A549 (cell line): Measurements from ENCODE around the gene NT5C2. TPM values are rescaled to one million over a fixed set of nuclear protein-coding genes. Genes with fewer than 3 reads are reported as not detected.
A peak's percentile ranks its signal among the peaks of the same experiment; 100 is the strongest.
"Not testable (repeated sequence)": the region's sequence is repeated elsewhere in the genome, so short reads cannot be mapped to it uniquely, and the experiment has no call there.

Experiments used
- ATAC-seq, 2 experiments: fragments of 200-7000 bp in 1 of 2; fragments of >200 bp in 1 of 2; cut with Nextera tagmentation in 1 of 2; cut with Tn5 transposase in 1 of 2; 3 replicates each; pipeline versions ENCODE4 v1.8.0 to v1.9.1; 2018 to 2020; ENCODE audit warnings: mild to moderate bottlenecking in 1 of 2, moderate library complexity in 1 of 2
- CTCF ChIA-PET: fragments of 300-600 bp; sonication (Branson Sonifier 250); formaldehyde crosslinking; extraction: SDS; loops from one replicate; lab custom pipeline; 2021; ENCODE audit warnings: antibody characterized with exemption, inconsistent platforms; lab: Yijun Ruan, JAX
- POLR2A ChIA-PET: fragments of 350-600 bp; formaldehyde crosslinking; extraction: SDS; loops from one replicate; lab custom pipeline; 2021; ENCODE audit warnings: antibody characterized with exemption, inconsistent platforms; lab: Yijun Ruan, JAX
- DNase-seq, 2 experiments: peaks; one replicate each; pipeline versions ENCODE4 v3.0.0 to v3.0.0-alpha.2; 2011 to 2016; ENCODE audit warnings: low read depth in 1 of 2, low spot score in 1 of 2
- FAIRE-seq: peaks from 2 replicates; lab custom pipeline; 2011; peaks lifted over from hg19 to GRCh38; lab: Jason Lieb, UNC
- H3K27ac ChIP-seq, 2 experiments: fragments of >200 bp; sonication (Bioruptor Twin); formaldehyde crosslinking; 3 replicates each; pipeline ENCODE4 v1.5.1; 2016 to 2017
- H3K4me1 ChIP-seq: fragments of >200 bp; sonication (Bioruptor Twin); formaldehyde crosslinking; 3 replicates; pipeline ENCODE4 v1.6.1; 2016
- H3K4me2 ChIP-seq: fragments of >200 bp; sonication (Bioruptor Twin); formaldehyde crosslinking; 3 replicates; pipeline ENCODE4 v1.6.1; 2016
- H3K4me3 ChIP-seq: fragments of >200 bp; sonication (Bioruptor Twin); formaldehyde crosslinking; 3 replicates; pipeline ENCODE4 v1.5.1; 2016
- H3K9me3 ChIP-seq: fragments of >200 bp; sonication (Bioruptor Twin); formaldehyde crosslinking; 3 replicates; pipeline ENCODE4 v1.6.1; 2016
- CBX2 ChIP-seq: fragments of 200-600 bp; sonication (generic); IDR thresholded peaks from 2 replicates; pipeline ENCODE4 v1.6.1; 2016; ENCODE audit warnings: low read depth, mild to moderate bottlenecking, borderline replicate concordance
- CBX8 ChIP-seq: fragments of 200-600 bp; sonication (generic); IDR thresholded peaks from 2 replicates; pipeline ENCODE4 v1.6.1; 2016
- CEBPB ChIP-seq, 2 experiments: fragments of >200 bp in 1 of 2; sonication (Bioruptor Twin) in 1 of 2; formaldehyde crosslinking in 1 of 2; IDR thresholded peaks; 2 replicates each; pipeline ENCODE4 v1.6.1; 2012 to 2016
- CHD2 ChIP-seq: fragments of 150-350 bp; IDR thresholded peaks from 2 replicates; pipeline ENCODE4 v1.6.1; 2014; ENCODE audit warnings: low read length; ENCODE audit not compliant: partially characterized antibody
- CHD4 ChIP-seq: fragments of 200-600 bp; sonication (generic); IDR thresholded peaks from 2 replicates; pipeline ENCODE4 v1.6.1; 2016; ENCODE audit warnings: antibody characterized with exemption, mild to moderate bottlenecking, borderline replicate concordance
- FOSL2 ChIP-seq, 2 experiments: fragments of 450-650 bp in 1 of 2; fragments of >200 bp in 1 of 2; sonication (Bioruptor Twin) in 1 of 2; formaldehyde crosslinking; IDR thresholded peaks; 2 replicates each; pipeline versions ENCODE4 v1.5.0 to v1.6.1; 2016 to 2020; ENCODE audit warnings: mild to moderate bottlenecking in 1 of 2, moderate library complexity in 1 of 2
- GATA3 ChIP-seq: IDR thresholded peaks from 2 replicates; pipeline ENCODE4 v1.6.1; 2012; ENCODE audit warnings: borderline replicate concordance
- HOXA7 ChIP-seq: fragments of 250-450 bp; sonication (Bioruptor Pico); IDR thresholded peaks from 2 replicates; pipeline ENCODE4 v1.5.0; 2020; ENCODE audit warnings: mild to moderate bottlenecking, moderate library complexity
- KDM5A ChIP-seq: fragments of 200-600 bp; sonication (generic); IDR thresholded peaks from 2 replicates; pipeline ENCODE4 v1.6.1; 2016; ENCODE audit warnings: antibody characterized with exemption, mild to moderate bottlenecking
- MAZ ChIP-seq: fragments of 150-350 bp; IDR thresholded peaks from 2 replicates; pipeline ENCODE4 v1.6.1; 2014; ENCODE audit warnings: antibody characterized with exemption, low read depth, low read length, borderline replicate concordance
- MYC ChIP-seq: IDR thresholded peaks from 2 replicates; pipeline ENCODE4 v1.6.1; 2012; ENCODE audit warnings: mild to moderate bottlenecking, inconsistent platforms, low read length, improper control_type of control experiment, borderline replicate concordance
- POLR2A ChIP-seq: IDR thresholded peaks from 2 replicates; pipeline ENCODE4 v1.6.1; 2012; ENCODE audit warnings: mild to moderate bottlenecking, low read length
- RAD21 ChIP-seq, 2 experiments: fragments of >200 bp in 1 of 2; sonication (Bioruptor Twin) in 1 of 2; formaldehyde crosslinking in 1 of 2; IDR thresholded peaks in 1 of 2; conservative IDR thresholded peaks in 1 of 2; 2 replicates in 1 of 2; 3 replicates in 1 of 2; pipeline ENCODE4 v1.6.1; 2012 to 2018; ENCODE audit warnings: inconsistent platforms in 1 of 2
- ZC3H11A ChIP-seq: fragments of 450-650 bp; IDR thresholded peaks from 2 replicates; pipeline ENCODE4 v1.6.1; 2014; ENCODE audit warnings: antibody characterized with exemption, mild to moderate bottlenecking
- ZFP36 ChIP-seq: fragments of 450-650 bp; IDR thresholded peaks from 2 replicates; pipeline ENCODE4 v1.6.1; 2014; ENCODE audit warnings: borderline replicate concordance; ENCODE audit not compliant: partially characterized antibody
- WGBS: methylation state at CpG from one replicate; pipeline ENCODE4 v1.1.6; 2017; ENCODE audit errors: missing lambda C conversion rate; 5-methylcytosine and 5-hydroxymethylcytosine counted together
- polyA plus RNA-seq, 4 experiments: library from polyadenylated mRNA; depleted of rRNA in 3 of 4; stranded (reverse); fragments of >200 nt; fragmentation: RNase III in 1 of 4; extraction: RNeasy Plus Mini Kit Qiagen cat#74134 plus additional on column Dnase treatment in 1 of 4; gene quantifications; 2 replicates in 3 of 4; 3 replicates in 1 of 4; pipeline ENCODE4 v1.2.3, GENCODE V29; 2011 to 2017
- TF ChIP-seq, protein P1 (sequence below): fragments of >200 bp; sonication (Bioruptor Twin); formaldehyde crosslinking; IDR thresholded peaks from 2 replicates; pipeline ENCODE4 v1.6.1; 2016
- TF ChIP-seq, protein P2 (sequence below): fragments of 250-450 bp; sonication (Bioruptor Pico); IDR thresholded peaks from 2 replicates; pipeline ENCODE4 v1.5.0; 2020; ENCODE audit warnings: low read depth, mild to moderate bottlenecking, moderate library complexity
- TF ChIP-seq, protein P3 (sequence below): fragments of >200 bp; sonication (Bioruptor Twin); formaldehyde crosslinking; IDR thresholded peaks from 3 replicates; pipeline ENCODE4 v1.5.1; 2016
- TF ChIP-seq, protein P4 (sequence below): fragments of 450-650 bp; IDR thresholded peaks from 2 replicates; pipeline ENCODE4 v1.6.1; 2014; ENCODE audit warnings: antibody characterized with exemption

Gene NT5C2
- polyA plus RNA-seq, 2 of the 4 experiments (the other 2 are of a cell fraction), result 86.4 to 177 TPM

DNA sequence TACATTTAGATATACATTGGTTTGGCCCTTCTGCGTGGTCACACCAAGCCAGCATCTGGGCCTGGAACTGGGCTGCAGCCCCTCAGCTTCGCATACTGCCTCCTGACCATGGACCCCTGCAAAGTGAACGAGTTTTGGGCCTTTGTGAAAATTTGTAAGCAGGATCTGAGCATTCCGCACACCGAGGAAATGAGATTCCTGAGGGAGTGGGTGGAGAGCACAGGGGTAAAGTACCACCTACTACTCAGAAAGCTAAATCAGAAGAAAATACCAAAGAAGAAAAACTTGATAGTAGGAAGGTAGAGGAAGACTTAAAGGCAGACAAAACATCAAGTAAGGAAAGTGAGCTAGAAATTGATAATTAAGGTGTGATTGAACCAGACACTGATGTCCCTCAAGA is 22.5 kb upstream of the NT5C2 start:
- H3K4me3 ChIP-seq, result no peak overlapping the region
- no peak for TF ChIP-seq CEBPB (IDR thresholded peaks at IDR 0.05)
- TF ChIP-seq KDM5A, result no peak
- TF ChIP-seq FOSL2 (IDR thresholded peaks at IDR 0.05), result no peak
- no peak for TF ChIP-seq FOSL2 (CRISPR knock-in tag; IDR thresholded peaks at IDR 0.05)
- TF ChIP-seq, protein P1, sequence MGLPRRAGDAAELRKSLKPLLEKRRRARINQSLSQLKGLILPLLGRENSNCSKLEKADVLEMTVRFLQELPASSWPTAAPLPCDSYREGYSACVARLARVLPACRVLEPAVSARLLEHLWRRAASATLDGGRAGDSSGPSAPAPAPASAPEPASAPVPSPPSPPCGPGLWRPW, result no peak
- TF ChIP-seq CHD4, result no peak
- no peak for TF ChIP-seq MAZ
- TF ChIP-seq RAD21 (conservative IDR thresholded peaks at IDR 0.05 in 1 of 2, IDR thresholded peaks at IDR 0.05 in 1 of 2), result no peak
- TF ChIP-seq POLR2A, result no peak
- TF ChIP-seq CBX2, result no peak
- no peak for TF ChIP-seq ZFP36
- no peak for TF ChIP-seq CHD2
- no peak for TF ChIP-seq MYC
- TF ChIP-seq, protein P2, sequence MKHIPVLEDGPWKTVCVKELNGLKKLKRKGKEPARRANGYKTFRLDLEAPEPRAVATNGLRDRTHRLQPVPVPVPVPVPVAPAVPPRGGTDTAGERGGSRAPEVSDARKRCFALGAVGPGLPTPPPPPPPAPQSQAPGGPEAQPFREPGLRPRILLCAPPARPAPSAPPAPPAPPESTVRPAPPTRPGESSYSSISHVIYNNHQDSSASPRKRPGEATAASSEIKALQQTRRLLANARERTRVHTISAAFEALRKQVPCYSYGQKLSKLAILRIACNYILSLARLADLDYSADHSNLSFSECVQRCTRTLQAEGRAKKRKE (CRISPR knock-in tag), result no peak
- TF ChIP-seq HOXA7 (CRISPR knock-in tag), result no peak
- no peak for TF ChIP-seq CBX8
- TF ChIP-seq, protein P3, sequence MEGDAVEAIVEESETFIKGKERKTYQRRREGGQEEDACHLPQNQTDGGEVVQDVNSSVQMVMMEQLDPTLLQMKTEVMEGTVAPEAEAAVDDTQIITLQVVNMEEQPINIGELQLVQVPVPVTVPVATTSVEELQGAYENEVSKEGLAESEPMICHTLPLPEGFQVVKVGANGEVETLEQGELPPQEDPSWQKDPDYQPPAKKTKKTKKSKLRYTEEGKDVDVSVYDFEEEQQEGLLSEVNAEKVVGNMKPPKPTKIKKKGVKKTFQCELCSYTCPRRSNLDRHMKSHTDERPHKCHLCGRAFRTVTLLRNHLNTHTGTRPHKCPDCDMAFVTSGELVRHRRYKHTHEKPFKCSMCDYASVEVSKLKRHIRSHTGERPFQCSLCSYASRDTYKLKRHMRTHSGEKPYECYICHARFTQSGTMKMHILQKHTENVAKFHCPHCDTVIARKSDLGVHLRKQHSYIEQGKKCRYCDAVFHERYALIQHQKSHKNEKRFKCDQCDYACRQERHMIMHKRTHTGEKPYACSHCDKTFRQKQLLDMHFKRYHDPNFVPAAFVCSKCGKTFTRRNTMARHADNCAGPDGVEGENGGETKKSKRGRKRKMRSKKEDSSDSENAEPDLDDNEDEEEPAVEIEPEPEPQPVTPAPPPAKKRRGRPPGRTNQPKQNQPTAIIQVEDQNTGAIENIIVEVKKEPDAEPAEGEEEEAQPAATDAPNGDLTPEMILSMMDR, result no peak
- no peak for TF ChIP-seq ZC3H11A
- TF ChIP-seq GATA3, result no peak
- TF ChIP-seq, protein P4, sequence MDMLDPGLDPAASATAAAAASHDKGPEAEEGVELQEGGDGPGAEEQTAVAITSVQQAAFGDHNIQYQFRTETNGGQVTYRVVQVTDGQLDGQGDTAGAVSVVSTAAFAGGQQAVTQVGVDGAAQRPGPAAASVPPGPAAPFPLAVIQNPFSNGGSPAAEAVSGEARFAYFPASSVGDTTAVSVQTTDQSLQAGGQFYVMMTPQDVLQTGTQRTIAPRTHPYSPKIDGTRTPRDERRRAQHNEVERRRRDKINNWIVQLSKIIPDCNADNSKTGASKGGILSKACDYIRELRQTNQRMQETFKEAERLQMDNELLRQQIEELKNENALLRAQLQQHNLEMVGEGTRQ, result no peak
- FAIRE-seq, result no peak

DNA sequence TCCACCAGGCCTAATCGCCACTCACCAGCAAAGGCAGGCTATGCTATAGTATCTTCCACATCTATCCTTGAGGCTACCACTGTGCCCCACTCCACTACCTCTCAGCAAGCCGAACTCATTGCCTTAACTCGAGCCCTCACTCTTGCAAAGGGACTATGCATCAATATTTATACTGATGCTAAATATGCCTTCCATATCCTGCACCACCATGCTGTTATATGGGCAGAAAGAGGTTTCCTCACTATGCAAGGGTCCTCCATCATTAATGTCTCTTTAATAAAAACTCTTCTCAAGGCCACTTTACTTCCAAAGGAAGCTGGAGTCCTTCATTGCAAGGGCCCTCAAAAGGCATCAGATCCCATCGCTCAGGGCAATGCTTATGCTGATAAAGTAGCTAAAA is 17.2 kb upstream of the NT5C2 start:
- H3K4me1 ChIP-seq, H3K4me3 ChIP-seq, CTCF ChIA-PET, H3K4me2 ChIP-seq, ATAC-seq, DNase-seq, H3K9me3 ChIP-seq, POLR2A ChIA-PET, H3K27ac ChIP-seq, FAIRE-seq: not testable (repeated sequence)
- WGBS, result 76% methylated on average over 4 of the region's 4 CpGs

More for the DNA sequence above, 22.5 kb upstream of the NT5C2 start:
- peaks cover 17% of the 10 kb centered on the region for H3K4me1 ChIP-seq
- ChIA-PET CTCF (interaction anchor here (0.9 to 1.5 kb wide), 5 partner anchors 8 to 23 kb away, joined by 3 to 6 read pairs (median 3); no protein-coding TSS in a partner anchor), POLR2A (no interaction called here)
- no peak overlapping the region for H3K4me2 ChIP-seq
- peak overlapping the region in 1 of 2 experiments; percentile 58; a peak in 1 of 6 replicates for H3K27ac ChIP-seq
- ATAC-seq (no peak), DNase-seq (no peak)
- H3K9me3 ChIP-seq, result no peaks in the 10 kb centered on the region
- WGBS, result 97% methylated on average over 5 of the region's 5 CpGs

DNA sequence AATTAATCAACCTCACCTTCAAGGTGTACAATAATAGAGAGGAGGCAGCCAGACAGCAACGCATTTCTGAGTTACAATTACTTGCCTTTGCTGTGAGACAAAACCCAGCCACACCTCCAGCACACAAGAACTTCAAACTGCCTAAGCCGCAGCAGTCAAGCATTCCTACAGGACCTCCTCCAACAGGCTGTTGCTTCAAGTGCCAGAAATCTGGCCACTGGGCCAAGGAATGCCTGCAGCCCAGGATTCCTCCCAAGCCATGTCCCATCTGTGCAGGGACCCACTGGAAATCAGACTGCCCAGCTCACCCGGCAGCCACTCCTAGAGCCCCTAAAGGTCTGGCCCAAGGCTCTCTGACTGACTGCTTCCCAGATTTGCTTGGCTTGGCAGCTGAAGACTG is 14.6 kb upstream of the NT5C2 start:
- 87% methylated on average over 3 of the region's 3 CpGs for WGBS
- H3K4me2 ChIP-seq, ATAC-seq, H3K4me1 ChIP-seq, H3K9me3 ChIP-seq, FAIRE-seq, POLR2A ChIA-PET, DNase-seq, H3K4me3 ChIP-seq: not testable (repeated sequence)
- peak overlapping the region in 1 of 2 experiments; percentile 49; a peak in 3 of 6 replicates for H3K27ac ChIP-seq
- CTCF ChIA-PET, result interaction anchor here (1.0 to 1.8 kb wide), 2 partner anchors 8 to 13 kb away, joined by 4 to 6 read pairs; no protein-coding TSS in a partner anchor
